Inferior parietal cortex (tissue), 1 donor: ENCODE data around the gene KRT86.
"Not testable (repeated sequence)": the region's sequence is repeated elsewhere in the genome, so short reads cannot be mapped to it uniquely, and the experiment has no call there.

ENCODE experiments used
- DNase-seq: peaks from one replicate; pipeline ENCODE4 v3.0.0-alpha.2; 2016; ENCODE audit errors: extremely low spot score

Gene KRT86

DNA sequence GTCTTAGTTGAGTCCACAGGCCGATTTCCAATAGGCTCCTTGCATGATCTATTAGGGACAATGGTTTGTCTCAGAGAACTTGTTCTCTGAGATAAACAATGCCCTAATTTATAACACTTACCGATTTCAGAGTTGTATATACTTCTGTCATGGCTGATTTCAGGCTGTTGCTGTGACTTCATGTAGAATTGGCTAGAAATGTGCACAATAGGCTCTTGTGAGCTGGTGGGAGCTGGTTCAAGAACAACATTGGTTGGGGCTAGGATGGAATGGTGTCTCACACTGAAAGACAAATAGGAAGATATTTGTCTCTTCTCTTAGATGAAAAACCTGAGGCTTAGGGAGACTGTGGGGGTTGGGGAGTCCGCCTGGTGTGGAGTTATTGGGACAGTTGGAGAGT is 6.7 kb upstream of the KRT86 start:
- DNase-seq = no peak

DNA sequence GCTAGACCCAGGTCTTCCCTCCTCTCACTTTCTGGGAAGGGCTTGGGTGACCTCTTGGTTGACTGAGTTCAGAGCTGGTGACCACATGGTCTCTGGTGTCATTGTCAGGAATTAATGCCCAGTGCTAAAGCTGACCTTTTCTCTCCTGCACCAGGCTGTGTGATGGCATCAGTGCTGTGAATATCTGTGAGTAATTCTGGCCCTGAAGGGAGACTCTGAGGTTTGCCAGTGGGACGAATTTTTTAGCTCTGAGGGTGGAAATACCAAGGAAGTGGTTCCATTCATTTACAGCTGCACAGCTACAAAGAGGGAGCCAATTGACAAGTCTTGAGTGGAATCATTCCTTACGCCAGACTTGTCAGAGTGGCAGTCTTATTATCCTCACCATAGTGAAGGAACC is 6.2 kb upstream of the KRT86 start:
- no peak for DNase-seq

DNA sequence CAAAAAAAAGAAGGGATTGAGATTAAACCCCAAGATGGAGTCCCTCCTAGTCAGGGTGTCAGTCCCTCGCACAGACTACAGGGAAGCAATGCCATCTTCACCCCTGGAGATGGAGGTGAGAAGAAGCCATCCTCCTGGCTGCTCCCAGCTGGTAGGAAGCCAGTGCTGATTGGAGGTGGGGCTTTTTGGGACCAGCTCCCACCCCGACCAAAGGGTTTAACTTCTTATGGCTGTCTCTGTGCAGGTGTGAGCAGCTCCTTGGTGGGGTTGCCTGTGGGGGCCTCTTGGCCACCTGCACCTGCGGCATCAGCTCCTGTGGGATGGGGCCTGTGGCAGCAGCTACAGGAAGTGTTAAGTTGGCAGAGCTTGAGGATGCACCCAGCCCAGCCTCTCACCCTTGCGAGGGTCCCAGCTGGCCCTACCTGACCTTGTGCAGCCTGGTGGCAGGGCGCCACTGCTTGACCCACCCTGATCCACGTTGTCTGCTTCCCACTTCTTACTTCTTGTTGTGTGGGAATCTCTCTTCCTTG is 3.8 kb upstream of the KRT86 start:
- DNase-seq = no peak

DNA sequence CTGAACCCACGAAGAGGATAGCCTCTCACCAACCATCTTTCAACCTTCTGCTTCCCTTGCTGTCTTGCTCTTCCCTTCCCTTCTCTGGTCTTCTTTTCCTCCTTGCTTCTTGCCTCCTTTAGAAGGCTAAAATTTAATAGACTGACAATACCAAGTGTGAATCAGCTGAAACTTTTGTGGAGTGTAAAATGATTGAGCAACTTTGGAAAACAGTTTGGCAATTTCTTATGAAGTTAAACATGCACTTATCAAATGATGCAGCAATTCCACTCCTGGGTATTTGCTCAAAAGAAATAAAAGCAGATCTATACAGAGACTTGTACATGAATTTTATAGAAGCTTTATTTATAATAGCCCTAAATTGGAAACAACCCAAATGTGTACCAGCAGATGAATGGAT is 3.3 kb upstream of the KRT86 start:
- no peak for DNase-seq

DNA sequence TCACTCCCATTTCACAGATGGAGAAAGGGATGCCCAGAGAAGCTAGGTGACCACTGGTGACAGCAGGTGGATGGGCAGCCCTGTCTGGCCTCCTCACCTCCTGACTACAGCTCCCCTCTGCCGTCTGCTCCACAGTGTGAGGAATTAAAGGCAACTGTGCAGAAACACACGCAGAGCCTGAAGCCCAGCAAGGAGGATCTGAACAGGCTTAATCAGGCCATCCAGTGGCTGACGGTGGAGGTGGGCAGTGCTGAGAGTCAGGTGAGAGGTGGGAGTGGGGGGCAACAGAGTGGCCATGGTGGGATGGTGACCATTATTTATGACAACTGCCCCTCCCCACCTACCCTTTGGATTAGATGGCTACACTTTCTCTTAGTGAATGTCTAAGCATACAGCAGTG is 1.2 kb downstream of the KRT86 start:
- DNase-seq = no peak

DNA sequence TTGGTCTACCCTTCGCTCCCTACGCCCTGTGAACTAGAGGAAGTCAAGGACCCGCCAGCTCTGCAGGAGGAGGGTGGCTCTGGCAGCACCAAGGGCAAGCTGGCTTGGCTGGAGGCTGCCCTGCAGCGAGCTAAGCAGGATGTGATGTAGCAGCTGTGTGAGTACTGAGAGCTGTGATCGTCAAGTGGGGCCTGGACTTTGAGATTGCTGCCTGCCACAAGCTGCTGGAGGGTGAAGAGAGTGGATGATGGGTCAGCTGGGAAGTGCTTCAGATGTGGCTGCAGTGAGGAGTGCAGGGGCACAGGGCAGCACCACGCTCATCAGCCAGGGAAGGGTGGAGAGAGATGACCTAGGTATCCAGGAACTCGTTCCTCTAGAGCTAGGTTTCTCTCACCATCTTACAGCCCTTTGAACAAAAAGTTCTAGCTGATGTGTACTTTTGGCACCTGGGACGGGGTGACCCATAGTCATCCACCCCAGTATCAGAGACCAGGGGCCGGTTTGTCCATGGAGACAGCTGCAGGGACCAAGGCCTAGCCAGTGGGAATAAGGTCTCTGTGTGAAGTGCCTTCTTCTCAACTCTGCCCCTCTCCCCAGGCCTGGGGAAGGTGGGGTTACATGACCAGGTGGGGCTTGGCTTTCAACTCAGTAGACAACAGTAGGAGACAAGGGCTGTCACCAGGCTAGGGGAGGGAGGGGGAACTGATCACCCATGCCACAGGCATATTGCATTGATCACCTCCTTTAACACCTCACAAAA is 3.2 kb downstream of the KRT86 start:
- no peak for DNase-seq

DNA sequence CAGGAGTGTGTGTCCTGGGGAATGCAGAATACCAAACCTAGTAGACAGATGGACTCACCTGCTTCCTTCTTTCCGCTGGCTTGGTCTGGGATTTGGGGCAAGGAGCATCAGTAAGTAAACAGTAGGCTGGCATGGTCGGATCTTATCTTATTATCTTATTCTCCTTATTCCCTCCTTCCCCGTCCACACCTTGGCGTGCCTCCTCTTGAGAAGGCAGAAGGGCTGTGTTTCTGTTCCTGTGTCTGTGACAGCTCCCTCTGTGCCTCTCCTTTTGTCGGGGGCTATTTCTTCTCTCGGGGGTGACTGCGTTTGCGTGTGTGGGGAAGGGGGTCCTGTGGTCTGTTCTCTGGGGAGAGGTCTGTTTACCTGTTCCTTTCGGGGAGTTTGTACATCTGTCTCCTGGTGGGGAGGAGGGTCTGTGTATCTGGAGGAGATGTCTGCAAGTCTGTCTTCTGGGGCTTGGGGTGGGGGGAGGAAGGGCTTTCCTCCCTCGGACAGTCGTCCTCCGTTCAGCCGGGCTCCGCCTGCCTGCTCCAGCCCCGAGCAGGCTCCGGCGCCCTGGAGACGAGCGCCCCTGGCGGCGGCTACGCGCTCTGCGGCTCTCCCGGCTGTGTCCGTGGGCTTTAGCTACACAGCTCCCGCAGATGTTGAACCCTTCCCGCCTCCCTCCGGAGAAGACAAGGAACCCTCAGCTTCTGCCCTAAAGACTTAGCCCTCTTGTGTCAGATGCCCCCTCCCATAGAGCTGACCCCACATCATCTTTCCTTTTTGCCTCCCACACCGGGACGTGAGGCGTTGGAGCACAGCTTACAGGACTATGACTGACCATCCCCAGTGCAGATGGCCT is 4.4 kb downstream of the KRT86 start:
- peak; percentile 75 for DNase-seq

DNA sequence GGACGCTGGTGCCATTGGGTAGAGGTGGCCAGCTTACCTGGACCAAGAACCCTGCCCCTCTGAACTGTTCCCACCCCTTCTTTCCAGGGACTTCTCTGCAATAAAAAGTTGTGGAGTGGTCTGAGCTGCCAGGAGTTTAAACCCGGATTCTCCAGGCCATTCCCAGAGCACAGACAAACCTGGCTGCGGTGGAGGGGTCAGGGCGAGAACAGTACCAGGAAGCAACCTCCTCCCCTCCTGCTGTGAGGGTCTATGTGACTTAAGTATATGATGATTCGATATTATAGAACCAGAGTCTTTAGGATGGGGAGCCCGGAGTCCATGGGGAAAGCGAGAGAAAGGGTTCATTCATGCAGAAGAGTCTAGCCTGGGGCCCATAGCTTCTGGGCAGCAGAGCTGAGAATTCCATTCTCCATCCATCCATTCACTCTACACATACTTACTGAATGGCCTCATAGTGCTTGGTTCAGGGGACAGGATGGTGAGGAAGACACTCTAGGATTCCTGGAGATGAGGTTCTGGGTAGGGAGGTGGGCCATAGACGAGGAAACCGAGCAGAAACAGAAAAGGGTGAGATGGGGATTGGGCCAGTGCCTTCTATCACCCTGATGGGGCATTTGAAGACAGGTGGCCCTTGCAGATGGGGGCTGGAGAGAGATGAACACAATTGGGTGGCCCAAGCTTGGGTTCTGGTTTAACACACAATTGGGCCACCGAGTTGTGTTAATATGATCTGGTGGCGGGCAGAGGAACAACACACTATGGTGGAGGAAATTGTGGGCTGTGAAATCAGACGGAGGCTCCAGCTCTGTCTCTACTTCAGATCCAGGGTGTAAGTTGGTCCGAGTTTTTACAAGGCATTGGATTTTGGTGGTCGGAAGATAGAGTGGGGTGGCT is 5.2 kb downstream of the KRT86 start:
- no peak for DNase-seq

DNA sequence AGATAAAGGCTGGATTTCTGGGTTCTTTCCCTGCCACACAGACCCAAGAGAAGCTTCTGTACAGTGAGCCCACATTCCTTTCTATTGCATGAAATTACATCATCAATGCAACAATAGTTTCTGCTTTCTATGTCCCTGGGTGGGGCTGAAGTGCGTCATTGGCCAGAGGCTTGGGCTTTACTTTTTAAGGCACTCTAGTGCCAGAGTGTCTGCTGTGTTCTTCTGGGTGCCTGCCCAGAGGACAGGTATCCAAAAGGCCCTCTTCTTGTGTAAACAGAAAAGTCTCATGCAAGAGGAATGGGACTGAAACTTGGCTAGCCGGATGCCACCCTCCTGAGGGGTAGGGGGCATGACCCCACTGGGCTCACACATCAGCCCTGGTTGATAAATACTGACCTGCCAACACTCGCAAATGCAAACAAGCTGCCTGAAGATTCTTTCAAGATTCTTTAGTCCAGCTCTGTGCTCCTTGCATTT is 5.9 kb downstream of the KRT86 start:
- no peak for DNase-seq

DNA sequence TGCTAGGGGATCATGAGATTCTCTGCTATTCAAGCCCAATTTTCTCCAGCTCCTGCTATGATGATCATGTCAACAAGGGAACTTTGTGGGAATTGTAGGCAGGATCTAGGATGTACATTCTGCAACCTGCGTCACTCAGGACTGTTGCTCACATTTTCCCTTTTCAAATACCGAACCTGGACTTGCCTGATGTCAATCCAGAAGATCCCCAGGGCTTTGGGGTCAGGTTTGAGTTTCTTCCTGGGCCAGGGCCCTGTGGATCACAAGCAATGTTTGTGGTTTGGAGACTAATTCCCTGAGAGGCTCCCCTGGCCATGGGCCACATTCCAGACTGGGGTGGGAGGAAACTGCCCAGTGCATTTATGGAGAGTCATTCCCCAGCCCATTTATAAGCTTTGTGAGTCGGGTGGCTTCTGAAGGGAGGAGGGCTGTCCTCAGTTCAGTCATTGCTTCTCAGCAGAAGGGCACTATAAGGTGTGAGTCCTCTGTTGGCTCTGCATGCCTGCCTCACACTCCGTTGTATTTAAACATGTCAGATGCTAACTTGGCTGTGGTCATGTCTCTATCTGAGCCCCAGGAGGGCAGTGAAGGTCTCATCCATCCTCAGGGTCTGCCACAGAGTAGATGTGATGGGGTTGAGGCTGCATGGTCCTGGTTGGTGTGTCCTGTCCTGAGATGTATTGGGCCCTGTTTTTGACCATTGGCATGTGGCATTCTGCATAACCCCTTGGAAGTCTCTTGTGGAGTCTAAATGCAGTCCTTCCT is 6.5 kb downstream of the KRT86 start:
- DNase-seq = no peak

DNA sequence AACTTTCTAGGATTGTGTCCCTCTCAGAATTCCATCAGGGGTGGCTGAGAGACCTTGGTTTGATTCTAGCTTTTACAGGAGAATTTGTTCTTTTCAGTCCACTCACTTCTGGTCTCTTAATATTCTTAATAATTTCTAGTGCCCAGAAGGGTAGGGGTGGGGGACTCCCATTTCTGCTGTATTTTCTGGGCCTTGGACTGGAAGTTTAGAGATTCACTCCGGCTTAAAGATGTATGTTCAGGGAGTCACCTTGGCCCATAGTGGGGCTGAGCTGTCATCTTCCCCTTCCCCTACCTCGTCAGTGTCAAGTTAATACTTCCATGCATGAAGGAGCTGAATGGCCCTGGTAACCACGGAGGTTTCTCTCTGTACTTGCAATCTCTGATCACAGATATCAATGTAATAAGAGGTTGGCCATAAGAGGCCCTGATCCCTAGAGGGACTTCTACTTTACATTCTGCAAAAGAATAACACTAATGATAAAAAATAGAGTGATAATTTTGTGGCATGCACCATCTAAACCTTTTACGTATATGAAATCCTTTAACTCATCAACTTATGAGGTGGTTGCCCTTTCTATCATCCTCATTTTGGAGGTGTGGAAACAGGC is 10.2 kb downstream of the KRT86 start:
- no peak for DNase-seq

DNA sequence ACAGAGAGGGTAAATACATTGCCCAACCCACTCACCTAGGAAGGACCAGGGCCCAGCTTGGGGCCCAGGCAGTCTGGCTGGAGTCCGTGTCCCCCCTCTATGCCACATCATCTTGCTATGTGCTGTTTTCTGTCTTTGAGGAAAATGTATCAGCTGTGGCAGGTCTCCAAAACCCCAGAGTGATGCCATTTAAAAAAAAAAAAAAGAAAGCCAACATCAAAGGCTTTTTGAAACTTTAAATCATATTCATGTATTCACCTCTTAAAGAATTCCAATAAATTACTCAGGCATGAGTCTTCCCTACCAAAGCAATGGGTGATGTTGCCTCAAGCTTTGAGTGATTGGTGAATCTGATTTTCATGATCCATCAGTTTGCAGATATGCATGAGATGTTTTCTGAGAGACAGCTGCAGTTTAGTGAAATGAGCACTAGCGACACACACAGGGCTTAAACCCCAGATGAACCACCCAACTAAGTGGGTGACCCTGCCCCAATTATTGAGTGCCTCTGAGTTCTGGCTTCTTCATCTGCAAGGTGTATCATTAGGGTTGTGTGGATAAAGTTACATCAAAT is 10.8 kb downstream of the KRT86 start:
- DNase-seq = no peak

DNA sequence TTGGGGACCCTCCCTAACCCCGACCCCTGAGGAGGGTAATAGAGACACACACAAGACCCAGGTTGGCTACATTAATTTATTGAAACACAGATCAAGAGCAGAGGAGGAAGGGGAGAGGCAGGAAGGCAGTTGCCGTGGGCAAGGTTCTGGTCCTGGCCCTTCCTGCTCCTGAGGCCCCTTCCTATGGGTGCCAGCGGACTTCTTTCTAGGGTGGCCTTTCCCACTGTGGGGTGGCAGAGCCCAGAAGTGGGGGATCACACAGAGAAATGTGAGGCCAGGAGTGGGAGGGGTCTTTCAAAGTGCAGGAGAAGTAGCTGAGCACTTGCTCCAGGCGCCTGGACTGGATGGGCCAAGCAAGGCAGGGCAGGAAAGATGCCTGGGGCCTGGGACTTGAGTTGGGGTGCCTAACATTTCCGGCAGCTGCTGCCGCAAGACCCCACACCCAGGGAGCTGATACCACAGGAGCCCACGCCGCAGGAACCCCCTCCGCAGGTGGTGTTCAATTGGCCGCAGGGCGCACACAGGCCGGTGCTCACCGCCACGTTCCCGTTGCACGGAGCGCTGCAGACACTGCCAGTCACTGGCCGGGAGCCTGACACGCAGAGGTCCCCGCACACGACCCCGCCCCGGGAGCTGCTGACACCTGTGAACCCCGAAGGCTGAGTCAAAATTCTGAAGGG is 11.5 kb downstream of the KRT86 start:
- no peak for DNase-seq

DNA sequence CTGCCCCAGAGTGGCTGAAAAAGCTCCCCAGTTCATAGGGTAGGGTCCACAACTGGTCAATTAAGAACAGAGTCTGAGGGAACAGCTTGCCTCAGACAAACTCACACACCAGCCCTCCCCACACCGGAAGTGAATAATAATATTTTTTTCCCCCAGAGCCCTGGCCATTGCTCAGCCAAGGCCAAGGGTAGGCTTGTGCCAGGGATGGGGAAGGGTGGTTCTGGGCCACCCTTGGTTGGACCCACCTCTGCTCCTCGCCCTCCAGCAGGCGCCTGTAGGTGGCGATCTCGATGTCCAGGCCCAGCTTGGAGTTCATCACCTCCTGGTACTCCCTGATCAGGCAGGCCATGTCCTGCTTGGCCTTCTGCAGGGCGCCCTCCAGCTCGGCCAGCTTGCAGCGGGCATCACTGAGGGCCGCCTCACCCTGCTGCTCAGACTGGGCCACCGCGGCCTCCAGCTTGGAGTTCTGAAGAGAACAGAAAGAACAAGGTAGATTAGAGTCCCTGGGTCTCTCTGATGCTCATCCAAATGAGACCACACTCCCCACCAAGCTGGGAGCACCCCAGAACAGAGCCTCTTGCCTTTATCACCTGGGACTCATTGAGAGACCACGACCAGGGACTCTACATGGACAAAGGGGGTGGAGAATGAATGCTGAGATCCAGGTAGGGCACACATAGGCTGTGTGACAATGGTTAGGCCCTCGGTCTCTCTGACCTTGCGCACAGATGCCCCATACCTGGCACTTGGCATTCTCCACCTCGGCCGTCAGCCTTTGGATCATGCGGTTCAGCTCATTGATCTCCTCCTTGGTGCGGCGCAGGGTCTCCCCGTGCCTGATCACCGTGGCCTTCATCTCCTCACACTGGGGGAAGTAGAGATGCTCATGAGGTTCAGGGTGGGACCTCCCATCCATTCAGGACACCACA is 12.7 kb downstream of the KRT86 start:
- not testable (repeated sequence) for DNase-seq

DNA sequence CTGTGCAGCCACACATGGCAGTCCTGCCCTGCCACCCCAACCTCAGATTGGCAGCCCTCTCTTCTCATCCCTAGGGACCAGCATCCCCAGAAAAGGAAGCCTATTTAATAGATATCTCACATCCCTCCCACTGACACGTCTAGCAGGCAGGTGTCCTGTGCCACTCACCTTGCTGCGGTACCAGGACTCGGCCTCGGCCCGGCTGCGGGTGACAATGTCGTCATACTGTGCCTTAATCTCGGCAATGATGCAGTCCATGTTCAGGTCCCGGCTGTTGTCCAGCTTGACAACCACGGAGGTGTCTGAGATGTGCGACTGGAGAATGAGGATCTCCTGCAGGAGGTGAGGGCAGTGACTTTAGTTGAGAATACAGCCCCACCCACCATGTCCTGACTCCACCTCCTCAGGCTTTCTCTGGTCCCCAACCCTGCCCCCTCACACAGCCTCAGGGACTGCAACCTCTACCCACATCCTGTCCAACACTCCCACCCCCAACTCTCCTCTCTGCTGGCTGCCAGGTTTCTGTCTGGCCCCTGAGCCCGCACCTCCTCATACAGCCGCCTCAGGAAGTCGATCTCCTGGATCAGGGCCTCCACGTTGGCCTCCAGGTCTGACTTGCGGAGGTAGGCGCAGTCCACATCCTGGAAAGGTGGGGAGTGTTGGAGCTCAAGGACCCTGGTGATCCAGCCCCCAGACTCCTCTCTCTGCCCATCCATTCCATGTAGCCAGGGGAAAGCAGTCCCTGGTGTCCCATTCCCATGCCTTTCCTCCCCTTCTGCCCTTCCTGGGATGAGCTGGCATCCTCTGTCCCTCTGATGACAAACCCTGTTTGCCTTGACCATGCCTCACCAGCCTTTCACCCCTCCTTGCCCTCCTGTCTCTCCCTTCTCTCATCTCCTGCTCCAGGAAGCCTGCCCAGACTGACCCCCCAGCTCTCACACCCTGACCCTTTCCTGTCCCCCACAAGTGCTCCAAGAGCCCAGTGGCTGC is 13.7 kb downstream of the KRT86 start:
- DNase-seq = not testable (repeated sequence)

DNA sequence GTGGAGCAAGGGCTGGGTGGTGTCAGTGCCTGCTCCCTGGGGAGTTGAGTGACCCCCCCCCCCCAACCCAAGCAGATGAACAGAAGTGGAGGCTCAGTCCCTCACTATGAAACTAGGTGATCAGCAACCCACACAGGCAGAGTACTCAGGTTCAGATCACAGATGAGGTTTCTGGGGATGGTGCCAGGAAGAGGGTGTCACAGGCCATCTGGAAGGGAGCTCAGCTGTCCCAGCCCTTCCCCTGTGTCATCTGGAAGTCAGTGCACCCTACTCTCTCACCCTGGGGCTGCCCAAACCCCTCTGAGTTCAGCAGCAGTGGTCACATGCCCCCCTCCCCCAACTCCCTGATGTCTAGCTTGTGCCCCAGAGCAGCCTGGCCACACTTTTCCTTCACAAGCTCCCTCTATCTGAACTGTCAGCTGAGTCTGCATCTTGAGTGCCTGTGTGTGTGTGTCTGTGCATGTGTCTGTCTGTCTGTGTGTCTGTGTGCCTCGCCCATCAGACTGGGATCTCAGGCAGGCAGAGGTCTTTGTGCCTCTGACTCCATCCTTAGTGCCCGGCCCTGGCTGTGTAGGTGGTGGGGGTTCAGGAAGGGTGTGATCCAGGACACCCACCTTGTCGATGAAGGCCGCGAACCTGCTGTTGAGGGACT is 16.2 kb downstream of the KRT86 start:
- not testable (repeated sequence) for DNase-seq
